LNCaP clone FGC (cell line): ENCODE results near the gene GPC6.

Experiments
- DNase-seq: peaks from one replicate; pipeline ENCODE4 v3.0.0-alpha.2; 2011; ENCODE audit warnings: low read depth
- H3K4me3 ChIP-seq: 2 replicates; pipeline ENCODE4 v1.5.1; 2011; ENCODE audit warnings: mild to moderate bottlenecking, low read depth, low read length, control low read depth
- TF ChIP-seq, protein P1 (sequence below): IDR thresholded peaks from 2 replicates; pipeline ENCODE4 v1.5.1; 2012; ENCODE audit warnings: mild to moderate bottlenecking; ENCODE audit not compliant: control insufficient read depth, insufficient read depth; ENCODE audit errors: extremely low read depth

The GPC6 gene

DNA sequence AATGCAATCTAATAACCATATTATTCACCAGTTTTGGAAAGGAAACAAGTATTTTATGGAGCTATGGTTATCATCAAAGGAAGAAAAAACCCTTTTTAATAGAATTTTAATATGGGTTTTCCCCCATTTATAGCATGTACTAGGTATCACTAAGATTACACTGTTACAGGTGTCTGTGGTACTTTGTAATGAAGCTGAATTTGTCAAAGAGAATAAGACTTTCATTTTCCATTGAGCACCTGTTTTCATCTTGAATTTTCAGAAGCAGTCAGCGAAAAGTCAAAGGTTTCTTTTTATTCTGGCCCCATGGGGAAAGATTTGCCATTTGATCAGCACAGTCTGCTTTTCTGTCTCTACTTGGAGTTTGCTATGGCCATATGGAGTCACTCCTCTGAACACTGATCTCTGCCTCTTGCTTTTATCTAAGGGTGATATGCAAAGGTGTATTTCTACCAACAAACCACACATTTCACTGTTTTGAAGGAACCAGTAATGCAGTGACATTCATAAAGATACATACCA, 662.9 kb downstream of the GPC6 start:
- no peak overlapping the region for H3K4me3 ChIP-seq
- TF ChIP-seq, protein P1, sequence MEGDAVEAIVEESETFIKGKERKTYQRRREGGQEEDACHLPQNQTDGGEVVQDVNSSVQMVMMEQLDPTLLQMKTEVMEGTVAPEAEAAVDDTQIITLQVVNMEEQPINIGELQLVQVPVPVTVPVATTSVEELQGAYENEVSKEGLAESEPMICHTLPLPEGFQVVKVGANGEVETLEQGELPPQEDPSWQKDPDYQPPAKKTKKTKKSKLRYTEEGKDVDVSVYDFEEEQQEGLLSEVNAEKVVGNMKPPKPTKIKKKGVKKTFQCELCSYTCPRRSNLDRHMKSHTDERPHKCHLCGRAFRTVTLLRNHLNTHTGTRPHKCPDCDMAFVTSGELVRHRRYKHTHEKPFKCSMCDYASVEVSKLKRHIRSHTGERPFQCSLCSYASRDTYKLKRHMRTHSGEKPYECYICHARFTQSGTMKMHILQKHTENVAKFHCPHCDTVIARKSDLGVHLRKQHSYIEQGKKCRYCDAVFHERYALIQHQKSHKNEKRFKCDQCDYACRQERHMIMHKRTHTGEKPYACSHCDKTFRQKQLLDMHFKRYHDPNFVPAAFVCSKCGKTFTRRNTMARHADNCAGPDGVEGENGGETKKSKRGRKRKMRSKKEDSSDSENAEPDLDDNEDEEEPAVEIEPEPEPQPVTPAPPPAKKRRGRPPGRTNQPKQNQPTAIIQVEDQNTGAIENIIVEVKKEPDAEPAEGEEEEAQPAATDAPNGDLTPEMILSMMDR = no peak
- DNase-seq = no peak

GRCh38 chr13:93899981-93900380, 673.4 kb downstream of the GPC6 start:
- TF ChIP-seq, protein P1 = no peak
- DNase-seq = no peak
- H3K4me3 ChIP-seq = no peak overlapping the region

DNA sequence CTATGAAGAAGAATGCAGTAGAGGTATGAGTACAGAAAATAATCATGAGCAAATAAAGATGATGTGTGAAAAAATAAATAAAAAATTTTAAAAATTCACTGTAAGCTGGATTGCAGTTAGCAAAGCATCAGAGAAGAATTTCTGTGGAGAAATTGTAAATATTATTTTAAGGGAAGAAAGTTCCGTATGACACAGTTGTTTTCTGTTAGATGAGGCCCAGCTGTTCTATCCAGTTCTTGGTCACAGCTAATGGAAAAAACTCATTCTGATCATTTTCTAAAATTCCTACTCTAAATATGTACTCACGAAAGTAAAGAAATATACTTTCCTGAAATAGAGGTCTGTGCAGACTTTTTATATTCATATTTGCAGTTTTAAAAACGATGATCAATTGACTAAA, 674.1 kb downstream of the GPC6 start:
- H3K4me3 ChIP-seq = no peak overlapping the region
- TF ChIP-seq, protein P1 = no peak
- no peak for DNase-seq

DNA sequence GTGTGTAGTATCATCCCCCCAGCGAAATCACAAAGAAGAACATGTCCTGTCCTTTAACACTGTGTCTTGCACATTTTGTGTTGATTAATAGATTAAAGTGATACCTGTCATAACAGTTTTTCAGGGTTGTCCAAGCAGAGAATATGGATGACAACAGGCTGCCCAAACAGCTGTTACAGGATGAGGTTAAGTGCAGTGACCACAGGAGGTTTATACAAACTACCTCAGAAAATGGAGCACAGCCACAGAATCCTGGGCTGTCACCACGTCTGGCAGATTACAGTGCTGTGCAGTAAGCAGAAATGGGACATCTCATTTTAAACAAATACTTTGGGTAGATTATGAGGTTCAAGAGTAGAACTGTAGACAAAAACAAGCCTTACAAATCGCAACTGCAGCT, 677.3 kb downstream of the GPC6 start:
- H3K4me3 ChIP-seq = no peak overlapping the region
- TF ChIP-seq, protein P1 = no peak
- DNase-seq = no peak

DNA sequence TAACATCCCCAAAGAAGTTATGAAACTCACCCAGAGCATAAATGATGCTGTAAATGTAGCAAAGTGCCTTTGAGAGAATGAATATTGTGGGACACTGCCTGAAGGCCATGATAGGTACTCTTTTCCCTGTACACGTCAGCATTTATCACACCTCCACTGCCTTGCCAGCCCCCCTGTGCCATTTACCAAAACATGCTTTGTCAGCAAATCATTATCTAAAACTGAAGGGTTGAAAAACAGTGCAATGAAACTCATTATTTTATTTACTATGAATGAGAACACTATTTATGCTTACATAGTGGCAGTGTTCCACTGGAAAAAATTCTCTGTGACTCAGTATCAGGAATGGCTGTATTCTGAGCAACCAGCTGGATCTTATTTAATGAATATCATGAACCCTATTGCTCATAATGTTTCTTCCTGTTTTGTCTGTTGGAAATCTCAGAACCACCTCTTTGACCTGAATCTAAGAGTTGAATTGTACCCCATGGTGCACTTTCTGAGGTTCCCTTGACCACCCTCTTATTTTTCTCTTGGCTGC, 688.7 kb downstream of the GPC6 start:
- TF ChIP-seq, protein P1 = no peak
- no peak for DNase-seq
- H3K4me3 ChIP-seq = no peak overlapping the region

DNA sequence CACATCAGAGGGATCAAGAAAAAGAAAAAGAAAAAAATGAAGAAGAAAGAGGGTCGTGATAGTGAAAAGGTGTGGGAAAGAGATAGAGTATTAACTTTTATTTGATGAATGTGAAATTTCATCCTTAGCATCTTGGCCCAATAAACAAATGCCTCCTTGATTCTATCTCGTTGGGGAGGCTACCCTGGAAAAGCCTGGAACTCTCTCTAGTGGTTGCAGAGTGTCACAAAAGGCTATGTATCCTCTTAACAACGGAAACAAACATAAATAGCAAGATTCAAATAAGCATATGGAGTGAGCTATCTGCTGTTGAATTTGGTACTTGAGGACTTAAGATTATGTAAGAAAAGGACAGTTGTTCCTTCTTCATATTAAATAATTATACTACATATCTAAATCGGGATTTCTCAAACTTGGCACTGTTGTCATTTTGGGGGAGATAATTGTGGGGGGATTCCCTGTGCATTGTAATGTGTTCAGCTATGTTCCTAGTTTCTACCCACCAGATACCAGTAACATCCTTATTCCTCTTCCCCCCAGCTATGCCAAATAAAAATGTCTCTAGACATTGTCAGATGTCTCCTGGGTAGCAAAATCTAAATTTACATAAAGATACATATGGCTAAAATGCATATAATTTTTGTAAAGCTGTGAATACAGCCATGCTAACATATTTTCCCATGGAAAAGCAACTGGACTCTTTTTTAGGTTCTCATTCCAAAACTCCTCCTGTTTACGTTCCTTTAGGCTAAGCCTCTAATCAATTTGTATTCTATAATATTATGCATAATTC, 695.7 kb downstream of the GPC6 start:
- DNase-seq = no peak
- H3K4me3 ChIP-seq = no peak overlapping the region
- TF ChIP-seq, protein P1 = peak; percentile 43
